Kidney glomerular epithelial cell (primary cell): ENCODE data around the gene MXRA7.
"Not testable (repeated sequence)": the region's sequence is repeated elsewhere in the genome, so short reads cannot be mapped to it uniquely, and the experiment has no call there.

Source experiments
- DNase-seq: peaks from one replicate; lab custom pipeline; 2025; lab: John Stamatoyannopoulos, UW

The MXRA7 gene

GRCh38 chr17:76716146-76716838 is 5.5 kb upstream of the MXRA7 start:
- no peak for DNase-seq

GRCh38 chr17:76715496-76715830 is 4.7 kb upstream of the MXRA7 start:
- no peak for DNase-seq

GRCh38 chr17:76714822-76715495 is 4.2 kb upstream of the MXRA7 start:
- DNase-seq = peak; percentile 9

GRCh38 chr17:76714336-76714735 is 3.6 kb upstream of the MXRA7 start:
- no peak for DNase-seq

- DNase-seq = no peak
Observed at GRCh38 chr17:76713765-76714164, 3.0 kb upstream of the MXRA7 start.

GRCh38 chr17:76712321-76712720 is 1.6 kb upstream of the MXRA7 start:
- not testable (repeated sequence) for DNase-seq

GRCh38 chr17:76709951-76710862 is 558 bp downstream of the MXRA7 start:
- DNase-seq = not testable (repeated sequence)

- DNase-seq = peak; percentile 93
Observed at GRCh38 chr17:76709077-76709950, 1.5 kb downstream of the MXRA7 start.

- no peak for DNase-seq
Observed at GRCh38 chr17:76707985-76708807, 2.6 kb downstream of the MXRA7 start.

- no peak for DNase-seq
Observed at GRCh38 chr17:76706817-76707216, 3.9 kb downstream of the MXRA7 start.

- no peak for DNase-seq
Observed at GRCh38 chr17:76704805-76705204, 6.0 kb downstream of the MXRA7 start.

- no peak for DNase-seq
Observed at GRCh38 chr17:76702941-76703637, 7.7 kb downstream of the MXRA7 start.

- DNase-seq = no peak
Observed at GRCh38 chr17:76702076-76702475, 8.7 kb downstream of the MXRA7 start.

- DNase-seq = no peak
Observed at GRCh38 chr17:76701471-76701967, 9.2 kb downstream of the MXRA7 start.

- peak; percentile 70 for DNase-seq
Observed at GRCh38 chr17:76700617-76701470, 9.9 kb downstream of the MXRA7 start.

GRCh38 chr17:76700270-76700616 is 10.5 kb downstream of the MXRA7 start:
- DNase-seq = no peak

GRCh38 chr17:76698466-76698977 is 12.2 kb downstream of the MXRA7 start:
- not testable (repeated sequence) for DNase-seq

- DNase-seq = peak; percentile 55
Observed at GRCh38 chr17:76697702-76698465, 12.9 kb downstream of the MXRA7 start.
